Measurements from ENCODE around the gene DISP3.

The DISP3 gene

GRCh38 chr1:11487196-11487751, 8.3 kb downstream of the DISP3 start:
- Histone ChIP-seq H3K27me3 (ENCODE audit: insufficient read depth, low read length) (no peaks in the 10 kb centered on the region; the same call in 1 of the 2 replicates), H3K27ac (ENCODE audit: low read depth, low read length, poor library complexity, severe bottlenecking) (no peak overlapping the region), H3F3A (ENCODE audit: insufficient read depth, low read length) (no peaks in the 10 kb centered on the region), H3K4me3 (ENCODE audit: low read depth, low read length, poor library complexity, severe bottlenecking) (no peak overlapping the region), H3K79me2 (ENCODE audit: insufficient read depth, low read length) (no peaks in the 10 kb centered on the region), H3K9me2 (ENCODE audit: low read depth, low read length) (no peaks in the 10 kb centered on the region), H3K4me1 (ENCODE audit: insufficient read depth, low read length, severe bottlenecking) (no peaks in the 10 kb centered on the region), H4K20me1 (ENCODE audit: insufficient read depth, low read length) (no peaks in the 10 kb centered on the region), H3K36me3 (ENCODE audit: insufficient read depth, low read length) (no peaks in the 10 kb centered on the region), H3K9me3 (ENCODE audit: low read length) (no peaks in the 10 kb centered on the region), H2AFZ (ENCODE audit: low read length) (no peak overlapping the region), H3K9ac (ENCODE audit: low read length) (no peak overlapping the region), H3K4me2 (ENCODE audit: low read length) (no peak overlapping the region)
- TF ChIP-seq CTCF (IDR thresholded peaks at IDR 0.05; ENCODE audit: low read length) (no peak), EZH2 (IDR thresholded peaks at IDR 0.05; ENCODE audit: borderline replicate concordance, low read length) (no peak)

- H2AFZ ChIP-seq (ENCODE audit: low read length), result no peak overlapping the region
- TF ChIP-seq EZH2 (IDR thresholded peaks at IDR 0.05; ENCODE audit: borderline replicate concordance, low read length) (no peak), CTCF (IDR thresholded peaks at IDR 0.05; ENCODE audit: low read length) (no peak)
- H3K4me2 ChIP-seq (ENCODE audit: low read length), result no peak overlapping the region
- H3K4me1 ChIP-seq (ENCODE audit: insufficient read depth, low read length, severe bottlenecking), result no peaks in the 10 kb centered on the region
- H3K9me2 ChIP-seq (ENCODE audit: low read depth, low read length), result no peaks in the 10 kb centered on the region
- no peaks in the 10 kb centered on the region for H4K20me1 ChIP-seq (ENCODE audit: insufficient read depth, low read length)
- H3K4me3 ChIP-seq (ENCODE audit: low read depth, low read length, poor library complexity, severe bottlenecking), result no peak overlapping the region
- H3K9me3 ChIP-seq (ENCODE audit: low read length), result no peaks in the 10 kb centered on the region
- H3K79me2 ChIP-seq (ENCODE audit: insufficient read depth, low read length), result no peaks in the 10 kb centered on the region
- no peak overlapping the region for H3K27ac ChIP-seq (ENCODE audit: low read depth, low read length, poor library complexity, severe bottlenecking)
- no peaks in the 10 kb centered on the region for H3F3A ChIP-seq (ENCODE audit: insufficient read depth, low read length)
- no peaks in the 10 kb centered on the region for H3K36me3 ChIP-seq (ENCODE audit: insufficient read depth, low read length)
- no peaks in the 10 kb centered on the region; the same call in 1 of the 2 replicates for H3K27me3 ChIP-seq (ENCODE audit: insufficient read depth, low read length)
- no peak overlapping the region for H3K9ac ChIP-seq (ENCODE audit: low read length)
Observed at GRCh38 chr1:11488201-11488770, 9.3 kb downstream of the DISP3 start.

GRCh38 chr1:11488966-11489625, 10.1 kb downstream of the DISP3 start:
- H3K4me3 ChIP-seq (ENCODE audit: low read depth, low read length, poor library complexity, severe bottlenecking), result no peak overlapping the region
- no peaks in the 10 kb centered on the region for H3K36me3 ChIP-seq (ENCODE audit: insufficient read depth, low read length)
- H3K4me1 ChIP-seq (ENCODE audit: insufficient read depth, low read length, severe bottlenecking), result no peaks in the 10 kb centered on the region
- H3K9ac ChIP-seq (ENCODE audit: low read length), result no peak overlapping the region
- no peak overlapping the region for H2AFZ ChIP-seq (ENCODE audit: low read length)
- no peak overlapping the region for H3K4me2 ChIP-seq (ENCODE audit: low read length)
- no peaks in the 10 kb centered on the region for H3F3A ChIP-seq (ENCODE audit: insufficient read depth, low read length)
- no peak overlapping the region for H3K27ac ChIP-seq (ENCODE audit: low read depth, low read length, poor library complexity, severe bottlenecking)
- no peaks in the 10 kb centered on the region for H3K9me2 ChIP-seq (ENCODE audit: low read depth, low read length)
- H3K79me2 ChIP-seq (ENCODE audit: insufficient read depth, low read length), result no peaks in the 10 kb centered on the region
- no peaks in the 10 kb centered on the region for H3K9me3 ChIP-seq (ENCODE audit: low read length)
- TF ChIP-seq CTCF (IDR thresholded peaks at IDR 0.05; ENCODE audit: low read length) (no peak), EZH2 (IDR thresholded peaks at IDR 0.05; ENCODE audit: borderline replicate concordance, low read length) (no peak)
- no peaks in the 10 kb centered on the region for H4K20me1 ChIP-seq (ENCODE audit: insufficient read depth, low read length)
- no peaks in the 10 kb centered on the region; the same call in none of the 2 replicates for H3K27me3 ChIP-seq (ENCODE audit: insufficient read depth, low read length)

Data from OCI-LY1 (cell line).